ENCODE results near the gene FBXO33.

DNA sequence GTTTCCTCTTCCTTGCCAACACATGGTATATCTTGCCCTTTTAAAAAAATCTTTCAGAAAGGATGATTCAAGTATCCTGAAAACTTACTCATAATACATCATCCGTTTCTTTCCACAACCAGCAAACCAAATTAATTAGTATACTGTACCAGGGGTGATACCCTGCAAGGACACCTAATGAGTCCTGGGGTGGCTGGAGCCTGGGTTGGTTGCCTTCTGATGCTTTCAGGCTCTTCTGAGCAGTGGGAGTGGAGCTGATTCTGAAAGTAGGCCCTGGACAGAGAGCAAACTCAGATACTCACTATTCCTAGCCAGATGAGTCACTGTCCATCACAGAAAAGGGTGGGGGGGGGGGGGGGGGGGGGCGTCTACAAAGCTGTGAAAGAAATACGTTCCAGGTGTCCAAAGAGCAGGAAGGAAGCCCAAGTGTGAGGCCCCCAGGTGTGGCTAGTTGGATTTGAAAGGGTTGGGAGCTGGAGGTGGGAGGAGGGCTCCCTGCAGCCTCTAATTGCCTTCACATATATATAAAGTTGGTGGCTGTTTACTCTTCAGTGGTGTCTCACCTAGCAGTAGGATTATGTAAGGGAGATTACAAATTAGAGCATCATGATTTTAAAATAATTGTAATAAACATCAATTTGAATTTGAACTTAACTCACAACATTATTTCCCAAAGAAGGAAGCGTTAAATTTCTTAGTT lies 36.5 kb downstream of the FBXO33 start:
- no peak for TF ChIP-seq EZH2 (IDR thresholded peaks at IDR 0.05; ENCODE audit: borderline replicate concordance, insufficient read depth, low read depth, low read length, poor library complexity, severe bottlenecking)
- TF ChIP-seq, protein P1, sequence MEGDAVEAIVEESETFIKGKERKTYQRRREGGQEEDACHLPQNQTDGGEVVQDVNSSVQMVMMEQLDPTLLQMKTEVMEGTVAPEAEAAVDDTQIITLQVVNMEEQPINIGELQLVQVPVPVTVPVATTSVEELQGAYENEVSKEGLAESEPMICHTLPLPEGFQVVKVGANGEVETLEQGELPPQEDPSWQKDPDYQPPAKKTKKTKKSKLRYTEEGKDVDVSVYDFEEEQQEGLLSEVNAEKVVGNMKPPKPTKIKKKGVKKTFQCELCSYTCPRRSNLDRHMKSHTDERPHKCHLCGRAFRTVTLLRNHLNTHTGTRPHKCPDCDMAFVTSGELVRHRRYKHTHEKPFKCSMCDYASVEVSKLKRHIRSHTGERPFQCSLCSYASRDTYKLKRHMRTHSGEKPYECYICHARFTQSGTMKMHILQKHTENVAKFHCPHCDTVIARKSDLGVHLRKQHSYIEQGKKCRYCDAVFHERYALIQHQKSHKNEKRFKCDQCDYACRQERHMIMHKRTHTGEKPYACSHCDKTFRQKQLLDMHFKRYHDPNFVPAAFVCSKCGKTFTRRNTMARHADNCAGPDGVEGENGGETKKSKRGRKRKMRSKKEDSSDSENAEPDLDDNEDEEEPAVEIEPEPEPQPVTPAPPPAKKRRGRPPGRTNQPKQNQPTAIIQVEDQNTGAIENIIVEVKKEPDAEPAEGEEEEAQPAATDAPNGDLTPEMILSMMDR (IDR thresholded peaks at IDR 0.05) = no peak

Measured in B cell (primary cell).